ENCODE measurements around the gene BOD1L1.

BOD1L1 gene

DNA sequence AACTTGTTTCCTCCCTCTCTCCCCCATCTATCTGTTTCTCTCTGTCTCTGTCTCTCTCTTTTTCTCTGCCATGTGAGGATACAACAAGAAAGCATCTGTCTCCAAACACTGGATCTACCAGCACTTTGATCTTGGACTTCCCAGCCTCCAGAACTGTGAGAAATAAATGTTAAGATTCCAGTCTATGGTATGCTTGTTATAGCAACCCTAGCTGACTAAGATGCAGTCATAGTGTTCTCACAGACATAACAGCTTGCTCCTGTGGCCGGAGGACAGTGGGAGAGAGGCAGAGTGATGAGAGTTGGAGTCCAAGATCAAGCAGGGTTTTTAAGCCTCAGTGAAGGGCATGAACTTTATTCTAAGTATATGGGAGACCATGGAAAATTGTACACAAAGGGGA lies 74.4 kb downstream of the BOD1L1 start:
- DNase-seq: no peak

DNA sequence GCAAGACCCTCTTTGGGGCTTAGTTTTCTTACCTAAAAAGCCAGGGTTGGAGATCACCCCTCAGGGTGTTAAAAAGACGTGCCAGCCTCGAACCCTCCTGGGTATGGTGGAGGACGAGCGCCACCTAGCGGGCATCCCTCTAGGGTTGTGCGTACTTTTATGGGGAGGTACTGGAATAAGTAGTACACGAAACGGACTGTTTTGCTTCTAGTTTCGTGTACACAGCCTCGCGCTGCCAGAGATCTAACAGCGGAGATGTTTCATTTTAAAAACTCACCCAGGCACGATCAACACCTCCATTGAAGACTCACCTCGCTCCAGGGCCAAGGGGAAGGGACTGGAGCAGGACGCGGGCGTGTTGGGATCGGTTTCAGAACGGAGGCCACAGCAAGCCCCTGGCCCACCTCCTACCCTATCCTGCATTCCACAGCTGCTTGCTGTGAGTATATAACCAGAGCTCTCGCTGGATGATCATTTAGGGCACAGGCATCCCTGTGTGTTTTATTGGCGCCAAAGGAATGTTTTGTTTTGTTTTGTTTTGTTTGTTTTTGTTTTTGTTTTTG lies 78.5 kb downstream of the BOD1L1 start:
- DNase-seq: peak; percentile 87

DNA sequence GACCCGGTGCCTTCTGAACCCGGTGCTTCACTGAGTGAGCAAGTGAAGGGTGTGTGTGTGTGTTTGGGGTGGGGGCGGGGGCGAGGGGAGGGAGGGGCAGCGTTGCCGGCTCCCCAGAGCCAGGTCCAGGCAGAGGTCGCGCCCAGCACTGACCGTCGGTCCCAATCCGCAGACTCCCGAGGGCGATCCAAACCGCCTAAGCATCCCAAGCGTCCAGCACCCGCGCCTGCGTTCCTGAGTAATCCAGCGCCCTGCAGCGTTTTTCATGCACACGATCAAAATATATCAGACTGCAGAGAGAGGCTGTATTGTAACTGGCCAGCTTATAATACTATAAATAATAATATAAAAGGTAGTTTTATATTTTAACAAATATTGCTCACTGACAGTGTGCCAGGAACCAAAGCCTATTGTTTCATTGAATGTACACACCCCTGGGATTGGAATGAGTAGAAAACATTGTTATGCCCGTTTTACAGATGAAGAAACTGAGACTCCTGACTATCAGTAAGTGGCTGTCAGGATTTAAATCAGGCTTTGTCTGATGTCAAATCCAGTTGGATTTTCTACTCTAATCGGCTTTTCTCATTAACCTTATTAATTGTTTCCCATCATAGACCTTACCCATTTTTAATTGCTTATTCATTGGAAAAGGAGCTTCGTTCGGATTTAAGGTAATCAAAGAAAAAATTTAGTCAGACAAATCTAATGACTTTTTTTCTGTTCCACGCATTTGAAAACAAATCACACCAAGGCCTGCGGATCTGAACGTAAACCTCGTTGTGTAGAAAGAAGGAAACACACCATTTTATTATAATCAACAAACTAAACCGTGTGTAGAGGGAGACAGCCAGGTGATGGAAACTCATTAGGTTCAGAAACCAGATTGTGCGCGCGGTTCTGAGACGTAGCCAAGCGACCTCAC lies 79.2 kb downstream of the BOD1L1 start:
- no peak for DNase-seq

DNA sequence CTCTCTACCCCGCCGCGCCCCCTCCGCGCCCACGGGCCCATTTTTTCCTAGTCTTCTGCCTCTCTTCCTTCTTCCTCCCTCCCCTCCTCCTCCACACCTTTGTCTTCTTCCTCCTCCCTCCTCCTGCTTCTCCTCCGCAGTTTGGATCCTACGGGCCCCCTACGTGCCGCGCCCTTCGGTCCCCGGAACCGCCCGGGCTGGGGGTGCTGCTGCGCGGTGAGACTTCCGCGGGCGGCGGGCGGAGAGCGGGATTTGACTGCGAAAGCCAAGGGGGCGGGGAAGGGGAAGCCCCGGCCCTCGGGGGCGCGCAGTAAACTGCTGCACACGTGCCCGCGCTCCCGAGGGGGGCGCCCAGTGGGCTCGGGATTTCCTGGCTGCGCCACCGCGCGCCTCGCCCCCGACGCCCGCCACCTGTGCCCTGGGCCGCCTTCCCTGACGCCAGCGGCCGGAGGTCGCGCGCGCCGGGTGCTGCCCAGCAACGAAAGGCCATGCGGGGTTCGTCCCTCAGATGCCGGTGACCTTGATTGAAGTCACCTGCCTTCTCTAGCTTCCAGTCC lies 80.0 kb downstream of the BOD1L1 start:
- no peak for DNase-seq

DNA sequence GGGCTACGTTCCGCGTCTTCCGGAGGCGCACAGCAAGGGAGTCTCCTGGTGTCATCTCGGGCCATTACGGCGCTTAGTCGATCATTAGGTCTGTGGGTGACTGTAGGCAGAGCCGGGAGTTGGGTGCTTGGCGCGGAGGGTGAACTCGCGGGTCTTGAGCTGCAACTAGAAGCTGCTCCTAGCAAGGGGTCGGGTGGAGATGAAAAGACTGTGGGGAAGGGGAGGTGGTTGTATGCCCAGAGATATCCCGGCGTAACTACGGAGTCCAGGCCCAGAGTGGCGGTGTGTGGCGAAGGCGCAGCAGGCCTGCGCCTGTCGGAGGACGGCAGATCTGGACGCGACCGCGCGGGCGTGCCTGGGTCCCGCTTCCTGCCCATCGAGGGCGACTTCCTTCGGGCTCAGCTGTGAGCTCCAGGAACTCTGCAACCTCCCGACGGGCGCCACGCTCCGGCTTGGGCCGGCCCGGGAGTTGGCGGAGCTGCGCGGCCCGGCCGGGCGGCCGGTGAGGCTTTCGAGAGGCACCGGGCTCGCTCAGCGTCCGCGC lies 80.5 kb downstream of the BOD1L1 start:
- no peak for DNase-seq

DNA sequence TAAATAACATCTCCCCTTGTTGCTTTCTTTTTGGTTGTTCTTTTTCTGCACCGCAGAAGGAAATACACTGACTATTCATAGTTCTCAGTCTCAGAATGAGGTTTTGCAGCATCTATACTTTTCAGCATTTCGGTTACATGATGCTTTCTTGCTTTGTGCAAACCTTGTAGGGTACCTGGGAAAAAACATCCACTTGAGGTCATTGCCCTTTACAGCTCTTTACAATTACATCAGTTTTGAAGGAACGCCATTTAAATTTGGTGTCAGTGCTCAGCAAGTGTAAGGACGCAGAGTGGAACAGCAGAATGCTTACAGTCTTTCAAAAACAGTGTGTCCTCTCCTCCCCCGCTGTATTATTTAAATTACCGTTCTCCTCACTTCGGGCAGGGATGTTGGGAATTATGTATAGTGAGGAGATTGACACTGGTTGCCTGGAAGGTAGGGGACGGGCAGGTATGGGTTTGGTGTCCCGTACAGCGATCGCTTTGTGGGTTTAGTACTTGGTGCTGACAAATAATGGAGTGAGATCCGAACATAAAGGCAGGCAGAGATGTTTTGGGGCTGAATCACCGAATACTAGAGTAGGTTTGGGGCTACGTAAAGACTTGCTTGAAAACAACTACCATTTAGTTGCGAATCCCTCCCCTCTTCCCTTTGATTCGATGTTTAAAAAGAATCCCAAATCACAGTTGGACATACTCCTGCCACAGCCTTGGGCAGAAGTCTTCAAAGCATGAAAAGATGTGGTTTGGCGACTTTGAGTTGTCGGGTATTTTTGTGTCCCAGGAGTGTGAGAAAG lies 81.2 kb downstream of the BOD1L1 start:
- DNase-seq: no peak

DNA sequence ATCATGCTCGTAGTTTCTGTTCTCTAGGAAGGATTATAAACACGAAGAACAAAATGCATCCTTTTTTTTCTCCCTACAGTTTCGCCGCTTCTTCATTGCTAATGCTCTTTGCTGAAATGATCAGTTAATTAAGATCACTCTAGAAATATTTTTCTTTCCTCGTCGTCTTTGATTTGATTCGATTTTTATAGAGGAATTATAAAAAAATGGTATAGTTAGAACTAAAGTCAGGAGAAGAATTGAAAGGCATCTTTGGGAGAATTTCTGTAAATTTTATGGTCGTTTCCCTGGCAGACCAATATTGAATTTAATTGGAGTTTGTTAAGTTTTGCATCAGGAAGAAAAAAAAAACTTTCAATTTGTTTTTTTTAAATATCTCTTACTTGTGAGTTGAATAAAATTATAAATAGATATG lies 82.1 kb downstream of the BOD1L1 start:
- no peak for DNase-seq

DNA sequence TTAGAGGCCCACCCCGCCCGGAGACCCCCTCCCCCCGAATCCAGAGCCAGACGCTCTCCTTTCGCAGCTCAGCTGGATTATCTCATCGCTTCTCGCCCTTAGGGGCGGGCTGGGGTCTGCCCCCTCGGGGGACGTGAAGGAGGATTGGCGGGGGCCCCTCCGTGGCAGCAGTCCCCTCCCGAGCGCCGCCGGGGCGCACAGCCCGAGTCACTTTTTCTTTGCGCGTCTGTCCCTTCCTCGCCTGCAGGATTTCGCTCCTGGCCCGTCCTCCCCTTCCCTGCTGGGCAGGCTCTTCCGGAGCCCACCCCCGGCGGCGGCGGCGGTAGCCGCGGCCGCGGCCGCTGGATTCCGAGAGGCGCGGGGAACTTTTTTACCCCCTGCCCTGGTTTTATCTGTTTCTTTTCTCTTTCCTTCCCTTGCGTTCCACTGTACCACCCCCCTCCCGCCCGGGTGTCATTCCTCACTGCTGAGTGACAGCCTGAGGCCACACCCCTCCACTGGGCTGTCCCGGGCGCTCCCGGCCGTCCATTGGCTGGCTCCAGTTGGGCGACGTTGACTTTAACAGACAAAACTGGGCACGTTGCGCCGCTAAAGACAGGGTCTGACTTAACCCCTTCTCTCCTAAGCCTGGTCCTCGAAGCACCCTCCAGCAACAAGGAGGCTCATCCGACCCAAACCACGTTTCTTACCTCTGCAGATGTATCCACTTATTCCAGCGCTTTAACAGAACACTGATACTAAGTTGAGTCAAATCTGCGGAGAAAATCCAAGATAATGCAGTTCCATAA lies 82.7 kb downstream of the BOD1L1 start:
- DNase-seq: peak; percentile 92

DNA sequence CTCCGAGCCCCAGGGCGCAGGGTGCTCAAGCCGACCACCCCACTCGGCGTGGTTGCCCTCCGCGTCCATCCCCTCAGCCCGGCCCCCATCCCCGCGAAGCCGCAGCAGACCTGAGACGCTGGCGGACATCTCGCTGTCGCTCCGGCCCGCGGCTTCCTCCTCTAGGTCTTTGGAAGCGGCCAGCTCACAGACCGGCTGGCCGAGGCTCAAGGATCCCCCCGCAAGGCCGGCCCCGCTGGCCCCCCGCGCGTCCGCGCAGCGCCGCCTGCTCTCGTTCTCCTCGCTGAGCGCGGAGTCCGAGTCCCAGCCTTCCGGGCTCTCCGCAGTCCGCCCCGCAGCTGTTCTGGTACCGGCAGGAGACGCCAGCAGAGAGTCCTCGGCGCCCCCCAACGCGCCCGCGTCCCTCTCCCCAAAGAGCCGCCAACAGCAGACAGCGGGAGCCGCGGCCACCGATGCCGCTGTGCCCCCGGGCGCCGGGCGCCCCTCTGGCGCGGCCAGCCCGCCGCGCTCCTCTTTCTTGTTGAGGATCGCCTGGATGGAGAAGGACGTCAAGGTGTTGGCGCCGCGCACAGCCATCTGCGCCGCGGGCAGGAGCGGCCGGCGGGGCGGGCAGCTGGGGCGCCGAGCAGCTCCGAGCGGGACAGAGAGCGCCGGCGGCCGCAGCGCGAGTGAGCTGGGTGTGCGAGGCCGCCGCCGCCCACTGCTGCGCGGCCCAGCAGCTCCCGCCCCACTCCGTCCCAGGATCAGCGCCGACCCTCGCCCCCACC lies 83.5 kb downstream of the BOD1L1 start, which contains the start of gene NKX3-2:
TSS of gene NKX3-2 (minus strand) at position 670 of the 767 bp plus-strand sequence. CDS start at position 576, 94 bp downstream.
- peak; percentile 44 for DNase-seq

DNA sequence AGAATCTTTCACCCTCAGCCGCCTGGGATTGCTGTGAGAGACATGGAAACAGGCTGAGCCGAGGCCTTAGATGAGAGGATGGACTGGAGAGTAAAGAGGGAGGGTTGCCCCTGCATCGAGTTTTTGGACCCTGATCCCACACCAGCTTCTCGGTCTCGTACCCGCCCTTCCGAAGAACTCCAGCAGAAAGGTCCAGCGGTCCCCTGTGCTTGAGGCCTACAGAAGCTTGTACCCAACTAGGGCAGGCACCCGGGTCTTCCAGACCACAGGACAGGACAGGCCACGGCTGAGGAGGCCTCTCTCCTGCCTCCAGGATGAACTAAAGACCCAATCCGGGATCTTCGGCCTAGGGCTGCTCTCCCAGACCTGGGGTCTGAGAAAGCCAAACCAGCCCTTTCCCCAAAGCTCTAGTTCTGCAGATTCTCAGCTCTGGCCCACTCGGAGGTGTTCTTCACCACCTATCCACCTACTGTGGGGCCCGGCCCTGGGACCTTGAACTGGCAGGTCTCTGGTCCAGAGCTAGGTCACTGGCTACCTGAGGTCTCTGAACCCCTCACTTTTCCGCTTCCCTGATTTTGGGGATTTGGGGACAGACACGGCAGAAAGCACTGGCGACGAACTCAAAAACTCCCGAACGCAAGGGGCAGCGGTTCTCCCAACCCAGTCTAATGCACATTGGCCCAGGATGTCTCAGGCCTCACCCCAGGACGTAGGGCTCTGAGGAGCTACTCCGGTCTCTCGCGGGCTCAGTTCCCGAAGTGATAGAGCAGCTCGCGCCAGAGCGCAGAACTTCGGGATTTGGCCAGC lies 84.3 kb downstream of the BOD1L1 start:
- no peak for DNase-seq

DNA sequence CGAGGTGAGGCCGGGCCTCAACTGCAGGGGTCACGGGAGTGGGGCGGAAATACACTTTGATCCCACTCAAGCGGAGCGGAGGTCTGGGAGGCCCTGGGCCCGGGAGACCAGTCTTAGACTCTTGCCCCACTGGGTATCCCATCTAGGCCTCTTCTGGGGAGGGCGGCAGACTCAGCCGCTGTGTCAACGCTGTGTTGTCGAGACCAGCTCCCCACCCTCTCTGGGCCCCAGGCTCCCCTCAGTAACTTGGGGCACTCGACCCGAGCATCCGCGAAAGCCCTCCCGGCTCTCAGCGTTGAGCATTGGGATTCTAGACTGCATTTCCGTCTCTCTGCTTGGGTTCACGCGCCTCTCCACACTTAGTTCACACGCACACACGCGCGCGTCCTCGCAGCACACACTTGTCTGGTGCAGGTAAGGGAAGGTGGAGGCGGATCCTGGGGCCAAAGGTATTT lies 84.9 kb downstream of the BOD1L1 start:
- no peak for DNase-seq

DNA sequence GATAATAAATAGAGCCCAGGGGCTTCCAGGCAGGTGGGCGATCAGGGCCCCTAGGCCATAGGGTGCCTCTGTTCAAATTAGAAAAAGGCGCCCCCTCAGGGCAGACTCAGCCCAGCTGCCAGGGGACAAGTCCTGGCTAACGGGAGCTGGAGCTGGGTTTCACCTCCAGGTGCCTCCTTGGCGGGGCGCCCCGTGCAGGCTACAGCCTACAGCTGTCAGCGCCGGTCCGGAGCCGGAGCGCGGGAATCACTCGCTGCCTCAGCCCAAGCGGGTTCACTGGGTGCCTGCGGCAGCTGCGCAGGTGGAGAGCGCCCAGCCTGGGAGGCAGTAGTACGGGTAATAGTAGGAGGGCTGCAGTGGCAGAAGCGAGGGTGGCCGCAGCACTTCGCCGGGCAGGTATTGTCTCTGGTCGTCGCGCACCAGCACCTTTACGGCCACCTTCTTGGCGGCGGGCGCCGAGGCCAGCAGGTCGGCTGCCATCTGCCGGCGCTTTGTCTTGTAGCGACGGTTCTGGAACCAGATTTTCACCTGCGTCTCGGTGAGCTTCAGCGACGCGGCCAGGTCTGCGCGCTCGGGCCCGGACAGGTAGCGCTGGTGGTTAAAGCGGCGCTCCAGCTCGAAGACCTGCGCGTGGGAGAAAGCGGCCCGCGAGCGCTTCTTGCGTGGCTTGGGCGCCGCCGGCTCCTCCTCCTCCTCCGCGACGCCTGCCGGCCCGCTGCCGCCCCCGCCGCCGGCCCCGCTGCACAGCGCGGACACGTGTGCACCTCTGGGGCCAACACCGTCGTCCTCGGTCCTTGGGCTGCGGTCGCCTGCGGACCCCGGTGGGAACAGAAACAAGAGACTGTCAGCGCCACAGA lies 85.6 kb downstream of the BOD1L1 start:
- no peak for DNase-seq

DNA sequence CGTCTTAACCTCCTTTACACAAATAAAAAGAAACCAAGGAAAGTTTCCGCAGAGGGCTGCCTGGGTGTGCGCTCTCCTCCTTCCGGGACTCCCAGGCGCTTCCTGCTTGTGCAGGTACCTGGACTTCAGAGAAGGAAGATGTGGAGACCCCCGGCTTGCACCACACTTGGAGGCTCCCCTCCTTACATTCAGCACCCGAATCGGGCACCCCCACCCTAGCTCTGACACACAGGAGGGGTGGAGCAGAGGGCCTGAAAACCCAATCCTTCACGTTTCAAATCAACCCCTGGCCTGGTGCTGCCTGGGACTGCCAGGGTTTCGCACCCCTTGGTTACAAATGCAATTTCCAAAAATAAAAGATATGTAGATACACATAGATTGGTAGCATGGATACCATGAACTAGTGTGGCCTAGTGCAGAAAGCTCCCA lies 86.3 kb downstream of the BOD1L1 start:
- DNase-seq: no peak

DNA sequence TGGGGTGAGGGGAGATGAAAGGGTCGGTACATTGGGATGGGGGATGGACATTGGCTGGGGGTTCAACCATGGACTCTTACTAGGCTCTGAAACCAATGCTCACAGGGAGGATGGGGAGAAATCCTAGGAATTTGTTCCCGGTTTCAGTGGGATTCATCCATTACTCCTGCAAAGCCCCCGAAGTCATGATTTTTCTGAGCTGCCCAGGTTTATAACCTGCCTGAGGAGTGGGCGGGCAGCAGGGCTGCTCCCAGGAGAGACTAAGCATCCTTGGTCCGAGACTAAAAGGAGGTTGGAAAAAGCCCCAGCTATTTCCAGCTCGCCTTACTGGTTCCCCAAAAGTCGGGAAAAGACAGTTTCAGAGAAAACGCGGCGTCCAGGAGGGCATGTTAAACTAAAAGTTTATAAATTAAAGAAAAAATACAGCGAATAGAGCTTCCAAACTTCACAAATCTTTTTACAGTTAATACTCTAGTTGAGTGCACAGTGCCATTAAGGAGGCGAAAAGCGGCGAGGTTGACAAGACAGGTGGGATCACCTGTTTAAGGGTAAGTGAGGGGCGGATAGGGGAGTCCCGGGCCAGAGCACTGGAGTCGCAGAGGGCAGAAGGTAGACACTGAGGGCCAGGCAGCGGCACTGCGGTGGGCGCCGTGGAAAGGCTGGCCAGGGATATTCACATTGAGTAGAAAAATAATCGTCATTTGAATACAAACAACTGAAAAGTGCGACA lies 86.9 kb downstream of the BOD1L1 start:
- DNase-seq: no peak

DNA sequence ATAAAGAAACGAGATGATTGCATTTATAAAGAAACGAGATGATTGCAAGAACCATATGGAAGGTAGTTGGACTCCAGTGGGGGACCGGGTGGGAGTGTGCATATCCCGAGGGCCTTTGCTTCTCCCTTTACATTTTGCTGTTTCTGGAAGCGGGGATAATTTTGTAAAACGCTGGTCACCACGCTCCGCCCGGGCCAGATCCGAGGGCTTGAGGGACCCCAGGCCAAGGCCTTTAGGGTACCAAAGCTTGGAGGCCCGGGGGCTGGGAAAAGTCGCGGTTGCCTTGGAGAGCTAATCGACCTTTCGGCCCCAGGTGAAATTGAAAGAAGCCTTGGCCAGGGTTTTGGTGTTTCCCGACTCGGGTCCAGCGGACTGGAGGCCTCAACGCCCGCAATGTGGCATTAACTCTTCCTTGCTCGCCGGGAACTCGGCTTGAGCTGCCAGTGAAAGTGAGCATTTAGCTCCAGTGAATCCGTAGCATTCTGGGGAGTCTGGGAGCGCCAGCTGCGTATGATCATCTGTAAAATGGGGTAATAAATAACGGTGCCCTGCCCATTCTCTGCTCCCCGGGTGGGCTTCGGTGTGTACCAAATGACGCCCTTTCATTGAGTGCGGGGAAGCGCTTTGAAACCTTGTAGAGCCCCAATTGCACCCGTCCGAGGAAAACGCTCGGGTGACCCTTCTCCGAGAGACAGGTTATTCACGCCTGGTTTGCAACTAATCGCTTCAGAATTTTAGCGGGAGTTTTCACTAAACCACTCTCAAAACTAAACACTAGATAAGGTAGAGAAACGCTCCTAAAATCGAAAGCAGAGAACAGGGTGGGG lies 87.7 kb downstream of the BOD1L1 start:
- no peak for DNase-seq

DNA sequence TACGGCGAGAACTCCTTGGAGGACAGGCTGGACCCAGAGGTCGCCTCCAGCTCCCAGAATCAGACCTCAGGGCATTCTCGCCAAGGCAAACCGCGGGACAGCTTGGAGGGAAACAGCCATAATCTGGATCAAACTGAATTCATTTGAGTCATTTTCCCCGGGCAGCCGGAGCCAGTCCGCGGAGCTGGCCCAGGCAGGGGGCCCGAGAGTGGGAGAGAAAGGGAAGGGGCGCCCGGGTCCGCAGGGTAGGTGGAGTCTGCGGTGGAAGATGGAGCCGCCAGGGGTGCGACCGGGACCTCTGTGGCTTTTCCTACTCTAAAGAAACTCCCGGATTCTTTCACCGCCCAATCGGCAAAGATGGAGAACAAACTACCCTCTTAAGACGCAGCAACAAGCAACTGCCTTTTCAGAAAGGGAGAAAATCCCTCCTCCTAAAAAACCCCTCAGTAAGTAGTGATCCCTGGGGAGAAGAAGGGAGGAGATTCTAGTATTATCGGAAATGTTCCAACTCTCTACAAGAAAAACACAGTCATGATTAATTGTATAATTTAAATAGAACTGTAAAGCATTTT lies 88.4 kb downstream of the BOD1L1 start:
- no peak for DNase-seq

DNA sequence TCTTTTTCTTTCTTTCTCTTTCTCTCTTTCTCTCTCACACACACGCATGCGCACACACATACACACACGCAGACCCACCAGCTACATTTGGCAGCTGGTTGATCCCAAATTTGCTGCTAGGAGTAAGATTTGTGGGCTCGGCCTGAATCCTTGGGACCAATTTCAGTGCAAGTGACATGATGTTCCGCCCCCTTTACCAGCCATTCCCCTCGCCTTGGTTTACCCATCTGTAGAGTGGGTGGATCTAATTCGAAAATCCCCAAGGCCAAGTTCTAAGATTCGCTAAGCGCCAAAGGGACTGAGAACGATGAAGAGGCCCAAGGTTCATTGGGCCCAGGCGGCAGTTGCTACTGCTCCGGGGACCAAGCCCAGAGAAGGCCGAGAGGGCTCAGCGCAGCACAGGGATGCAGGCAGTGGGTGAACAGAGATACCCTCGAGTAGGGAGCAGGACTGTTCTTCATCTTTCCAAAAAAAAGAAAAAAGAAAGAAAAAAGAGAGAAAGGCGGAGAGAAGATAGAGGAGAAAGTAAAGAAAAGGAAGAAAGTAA lies 89.0 kb downstream of the BOD1L1 start:
- no peak for DNase-seq
